M059J (cell line): ENCODE measurements around the gene PIP5K1C. TPM values are rescaled to one million over a fixed set of nuclear protein-coding genes. Genes with fewer than 3 reads are reported as not detected.
"Not testable (repeated sequence)": the region's sequence is repeated elsewhere in the genome, so short reads cannot be mapped to it uniquely, and the experiment has no call there.

Experiments used
- DNase-seq: peaks from one replicate; pipeline ENCODE4 v3.0.0-alpha.2; 2012; ENCODE audit warnings: low read depth
- total RNA-seq: library from RNA; depleted of rRNA; stranded (reverse); fragments of >200 nt; shearing (Covaris generic); gene quantifications from 2 replicates; pipeline ENCODE4 v1.2.3, GENCODE V29; 2014; rRNA removed

The PIP5K1C gene
- total RNA-seq, 1 experiment from 2014 or later = 15.8 TPM

DNA sequence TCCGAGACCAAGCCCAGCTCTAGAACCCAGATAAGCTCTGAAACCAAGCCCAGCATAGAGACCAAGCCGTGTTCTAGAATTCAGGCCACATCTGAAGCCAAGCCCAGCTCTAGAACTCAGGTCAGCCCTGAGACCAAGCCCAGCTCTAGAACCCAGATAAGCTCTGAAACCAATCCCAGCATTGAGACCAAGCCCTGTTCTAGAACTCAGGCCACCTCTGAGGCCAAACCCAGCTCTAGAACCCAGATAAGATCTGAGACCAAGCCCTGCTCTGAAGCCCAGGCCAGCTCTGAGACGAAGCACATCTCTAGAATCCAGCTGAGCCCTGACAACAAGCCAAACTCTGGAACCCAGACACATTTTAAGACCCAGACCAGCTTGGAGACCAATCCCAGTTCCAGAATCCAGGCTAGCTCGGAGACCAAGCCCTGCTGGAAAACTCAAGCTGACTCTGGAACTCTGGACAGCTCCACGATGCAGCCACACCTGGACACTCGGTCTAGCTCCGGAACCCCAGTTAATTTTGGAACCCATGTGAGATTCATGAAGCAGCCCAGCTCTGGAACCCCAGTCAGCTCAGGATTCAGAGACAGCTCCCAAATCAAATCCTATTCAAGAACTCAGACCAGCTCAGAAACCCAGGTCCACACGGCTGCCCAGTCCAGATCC, 109.1 kb downstream of the PIP5K1C start:
- DNase-seq = no peak

- DNase-seq = no peak
Observed at GRCh38 chr19:3589949-3590348, 110.3 kb downstream of the PIP5K1C start.

- no peak for DNase-seq
Observed at GRCh38 chr19:3589439-3589838, 110.8 kb downstream of the PIP5K1C start.

GRCh38 chr19:3586707-3587346, 113.4 kb downstream of the PIP5K1C start:
- no peak for DNase-seq

DNA sequence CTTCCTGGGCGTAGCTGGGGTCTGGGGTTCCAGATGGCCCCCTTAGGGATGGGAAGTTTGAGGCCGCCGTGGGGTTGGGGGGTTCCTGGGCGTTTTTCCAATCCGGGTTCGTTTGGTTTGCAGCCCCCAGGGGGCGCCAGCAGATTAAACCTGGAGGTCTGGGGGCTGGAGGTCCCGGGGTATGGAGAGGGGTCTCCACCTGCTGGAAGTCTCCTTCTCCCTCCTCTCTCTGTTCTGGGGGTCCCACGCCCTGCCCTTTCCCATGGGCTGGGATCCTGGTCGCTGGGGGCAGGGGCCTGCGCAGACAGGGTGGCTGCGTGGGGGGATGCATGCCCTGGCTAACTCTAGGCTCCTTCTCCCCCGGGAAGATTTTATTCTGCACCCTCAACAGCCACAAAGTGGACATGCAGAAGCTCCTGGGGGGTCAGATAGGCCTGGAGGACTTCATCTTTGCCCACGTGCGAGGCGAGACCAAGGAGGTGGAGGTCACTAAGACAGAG, 114.1 kb downstream of the PIP5K1C start:
- no peak for DNase-seq

- DNase-seq = no peak
Observed at GRCh38 chr19:3585301-3586126, 114.8 kb downstream of the PIP5K1C start, which contains the start of gene GIPC3. GIPC3 (plus strand) TSS chr19:3585478; CDS start chr19:3585598, 120 bp downstream.

GRCh38 chr19:3584036-3584802, 116.0 kb downstream of the PIP5K1C start:
- DNase-seq = not testable (repeated sequence)

DNA sequence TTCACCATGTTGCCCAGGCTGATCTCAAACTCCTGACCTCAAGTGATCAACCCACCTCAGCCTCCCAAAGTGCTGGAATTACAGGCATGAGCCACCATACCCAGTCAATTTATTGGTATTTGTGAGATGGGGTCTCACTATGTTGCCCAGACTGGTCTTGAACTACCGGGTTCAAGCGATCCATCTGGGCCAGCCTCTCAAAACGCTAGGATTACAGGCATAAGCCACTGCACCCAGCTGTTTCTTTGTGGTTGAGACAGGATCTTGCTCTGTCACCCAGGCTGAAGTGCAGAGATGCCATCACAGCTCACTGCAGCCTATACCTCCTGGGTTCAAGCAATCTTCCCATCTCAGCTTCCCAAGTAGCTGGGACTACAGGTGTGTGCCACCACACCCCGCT, 118.5 kb downstream of the PIP5K1C start:
- not testable (repeated sequence) for DNase-seq

Other genes with a start within 250 kb of the PIP5K1C start
- not detected in 2 replicates for gene SMIM24, start 219.9 kb downstream of the PIP5K1C start, total RNA-seq
- gene SMIM44, start 217.0 kb downstream of the PIP5K1C start, total RNA-seq = not detected in 2 replicates
- gene DOHH, start 199.8 kb downstream of the PIP5K1C start, total RNA-seq = 6.9 and 16.4 TPM in 2 replicates
- 35.7 and 56.5 TPM in 2 replicates for gene FZR1, start 194.2 kb downstream of the PIP5K1C start, total RNA-seq
- gene TEKTIP1, start 161.3 kb downstream of the PIP5K1C start, total RNA-seq = not detected in 2 replicates
- 50.7 and 105 TPM in 2 replicates for gene MFSD12, start 142.9 kb downstream of the PIP5K1C start, total RNA-seq
- 112 and 151 TPM in 2 replicates for gene HMG20B, start 127.5 kb downstream of the PIP5K1C start, total RNA-seq
- not detected in 2 replicates for gene GIPC3, start 115.0 kb downstream of the PIP5K1C start, total RNA-seq
- 0.59 TPM in 1 of 2 replicates, not detected in the other for gene TBXA2R, start 93.6 kb downstream of the PIP5K1C start, total RNA-seq
- gene CACTIN, start 73.7 kb downstream of the PIP5K1C start, total RNA-seq = 13.7 and 31.1 TPM in 2 replicates
- gene TJP3, start 7.9 kb upstream of the PIP5K1C start, total RNA-seq = 0.30 and 0.49 TPM in 2 replicates
- 13.7 and 15.0 TPM in 2 replicates for gene APBA3, start 61.2 kb upstream of the PIP5K1C start, total RNA-seq
- 48.6 and 81.6 TPM in 2 replicates for gene MRPL54, start 62.2 kb upstream of the PIP5K1C start, total RNA-seq
- gene RAX2, start 71.8 kb upstream of the PIP5K1C start, total RNA-seq = not detected in 2 replicates
- not detected in 2 replicates for gene MATK, start 85.9 kb upstream of the PIP5K1C start, total RNA-seq
- not detected in 2 replicates for gene ZFR2, start 168.6 kb upstream of the PIP5K1C start, total RNA-seq
- gene ATCAY, start 180.2 kb upstream of the PIP5K1C start, total RNA-seq = 0.12 TPM in 1 of 2 replicates, not detected in the other
- not detected in 2 replicates for gene NMRK2, start 232.6 kb upstream of the PIP5K1C start, total RNA-seq